K562 (cell line): ENCODE results near the gene NPM3. TPM values are rescaled to one million over a fixed set of nuclear protein-coding genes. Genes with fewer than 3 reads are reported as not detected.

Source experiments
- BRCA1 ChIP-seq, 2 experiments: fragments of 450-650 bp in 1 of 2; sonication (generic) in 1 of 2; formaldehyde crosslinking in 1 of 2; IDR thresholded peaks; 2 replicates each; pipeline versions ENCODE4 v1.5.0 to v1.6.1; 2017 to 2020; ENCODE audit warnings: mild to moderate bottlenecking in 1 of 2, missing genetic modification reagents in 1 of 2
- FOS ChIP-seq: IDR thresholded peaks from 3 replicates; pipeline ENCODE4 v1.6.1; 2011; ENCODE audit not compliant: insufficient read length; ENCODE audit errors: extremely low read depth
- L3MBTL2 ChIP-seq: fragments of 450-650 bp; IDR thresholded peaks from 2 replicates; pipeline ENCODE4 v1.6.1; 2016; ENCODE audit warnings: mild to moderate bottlenecking, moderate library complexity
- MAX ChIP-seq: sonication (generic); formaldehyde crosslinking; IDR thresholded peaks from 2 replicates; pipeline ENCODE4 v1.9.0; 2022; ENCODE audit warnings: mild to moderate bottlenecking, missing genetic modification reagents
- MYBL2 ChIP-seq, 2 experiments: fragments of 450-650 bp in 1 of 2; sonication (generic) in 1 of 2; formaldehyde crosslinking in 1 of 2; IDR thresholded peaks; 2 replicates each; pipeline versions ENCODE4 v1.6.1 to v1.8.1; 2017 to 2022; ENCODE audit warnings: borderline replicate concordance in 1 of 2, inconsistent platforms in 1 of 2, low read depth in 1 of 2, mild to moderate bottlenecking in 1 of 2, missing genetic modification reagents in 1 of 2, moderate library complexity in 1 of 2
- NCOA6 ChIP-seq: fragments of 450-650 bp; IDR thresholded peaks from 2 replicates; pipeline ENCODE4 v1.6.1; 2017; ENCODE audit warnings: mild to moderate bottlenecking
- SETDB1 ChIP-seq: IDR thresholded peaks from one replicate; pipeline ENCODE4 v1.6.1; 2012; ENCODE audit warnings: low read length, control low read depth, inconsistent platforms
- SIX5 ChIP-seq, 2 experiments: IDR thresholded peaks; 2 replicates each; pipeline ENCODE4 v1.6.1; 2011; ENCODE audit warnings: low read length in 2 of 2, borderline replicate concordance in 1 of 2, low read depth in 1 of 2, mild to moderate bottlenecking in 1 of 2, moderate library complexity in 1 of 2; ENCODE audit not compliant: insufficient read depth in 1 of 2
- SMAD4 ChIP-seq: fragments of 250-450 bp; sonication (Bioruptor Pico); conservative IDR thresholded peaks from 2 replicates; pipeline ENCODE4 v1.8.0; 2021; ENCODE audit warnings: inconsistent platforms, mild to moderate bottlenecking, moderate library complexity
- TRIM25 ChIP-seq: fragments of 450-650 bp; IDR thresholded peaks from 2 replicates; pipeline ENCODE4 v1.7.0; 2016; ENCODE audit warnings: borderline replicate concordance
- ZHX1 ChIP-seq: fragments of 150-350 bp; conservative IDR thresholded peaks from 2 replicates; pipeline ENCODE4 v1.6.1; 2014; ENCODE audit warnings: low read length
- ZNF311 ChIP-seq: fragments of 250-450 bp; sonication (Bioruptor Pico); IDR thresholded peaks from 2 replicates; pipeline ENCODE4 v1.4.0; 2020; ENCODE audit warnings: mild to moderate bottlenecking, moderate library complexity
- ZNF444 ChIP-seq: fragments of 250-450 bp; sonication (Bioruptor Pico); IDR thresholded peaks from 2 replicates; pipeline ENCODE4 v1.4.0; 2020; ENCODE audit warnings: mild to moderate bottlenecking, moderate library complexity
- ZNF551 ChIP-seq: fragments of 250-450 bp; sonication (Bioruptor Pico); IDR thresholded peaks from 2 replicates; pipeline ENCODE4 v1.5.0; 2021; ENCODE audit warnings: mild to moderate bottlenecking, moderate library complexity
- polyA plus RNA-seq, 8 experiments: library from polyadenylated mRNA; depleted of rRNA in 4 of 8; stranded (reverse) in 5 of 8; unstranded in 3 of 8; fragments of >200 nt; fragmentation: Nextera tagmentation in 2 of 8; fragmentation: Illumina TruSeq in 1 of 8; extraction: Ambion mirVana in 2 of 8; extraction: Trizol in 1 of 8; gene quantifications; 2 replicates each; pipeline versions ENCODE4 v1.2.1 to v1.2.3, GENCODE V29; 2011 to 2014; ENCODE audit warnings: inconsistent platforms in 1 of 8, missing spikeins in 1 of 8
- total RNA-seq, 7 experiments: library from RNA; depleted of rRNA in 6 of 7; stranded (reverse); fragments of >200 nt in 6 of 7; fragmentation: Illumina TruSeq in 2 of 7; extraction: Trizol in 2 of 7; gene quantifications; 2 replicates each; pipeline versions ENCODE4 v1.2.1 to v1.2.3, GENCODE V29; 2011 to 2021; ENCODE audit warnings: low replicate concordance in 1 of 7
- TF ChIP-seq, protein P1 (sequence below): IDR thresholded peaks from 2 replicates; pipeline ENCODE4 v1.6.1; 2011; ENCODE audit not compliant: insufficient read length; ENCODE audit errors: extremely low read depth
- TF ChIP-seq, protein P2 (sequence below): fragments of 450-650 bp; IDR thresholded peaks from 2 replicates; pipeline ENCODE4 v1.6.1; 2018; ENCODE audit not compliant: partially characterized antibody

The NPM3 gene
- total and polyA plus RNA-seq, 9 of the 15 experiments (the other 6 are each of a cell fraction or from before 2014, with no cell fraction given), result 15.2 to 239 (median 114) TPM

GRCh38 chr10:101828766-101829551 is 45.7 kb upstream of the NPM3 start (continued):
- TF ChIP-seq MAX (CRISPR knock-in tag) (0 out of 2 replicates have a peak, but pooled peaks have one; percentile 24), SETDB1 (no peak), L3MBTL2 (peak; percentile 15; the same call in 1 of the 2 replicates), SIX5 (IDR thresholded peaks at IDR 0.05; ENCODE audit: borderline replicate concordance in 1 of 2, insufficient read depth in 1 of 2, low read depth in 1 of 2, low read length in 2 of 2) (no peak), ZNF551 (CRISPR knock-in tag) (no peak), ZNF311 (CRISPR knock-in tag) (no peak), TRIM25 (no peak), MYBL2 (IDR thresholded peaks at IDR 0.05; ENCODE audit: low read depth) (no peak), MYBL2 (CRISPR knock-in tag; IDR thresholded peaks at IDR 0.05; ENCODE audit: borderline replicate concordance) (no peak), FOS (no peak), NCOA6 (no peak), SMAD4 (CRISPR knock-in tag) (no peak), ZHX1 (no peak), ZNF444 (CRISPR knock-in tag) (no peak), BRCA1 (IDR thresholded peaks at IDR 0.05) (no peak), BRCA1 (CRISPR knock-in tag; IDR thresholded peaks at IDR 0.05) (no peak)
- TF ChIP-seq, protein P1, sequence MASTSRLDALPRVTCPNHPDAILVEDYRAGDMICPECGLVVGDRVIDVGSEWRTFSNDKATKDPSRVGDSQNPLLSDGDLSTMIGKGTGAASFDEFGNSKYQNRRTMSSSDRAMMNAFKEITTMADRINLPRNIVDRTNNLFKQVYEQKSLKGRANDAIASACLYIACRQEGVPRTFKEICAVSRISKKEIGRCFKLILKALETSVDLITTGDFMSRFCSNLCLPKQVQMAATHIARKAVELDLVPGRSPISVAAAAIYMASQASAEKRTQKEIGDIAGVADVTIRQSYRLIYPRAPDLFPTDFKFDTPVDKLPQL, result no peak
- TF ChIP-seq, protein P2, sequence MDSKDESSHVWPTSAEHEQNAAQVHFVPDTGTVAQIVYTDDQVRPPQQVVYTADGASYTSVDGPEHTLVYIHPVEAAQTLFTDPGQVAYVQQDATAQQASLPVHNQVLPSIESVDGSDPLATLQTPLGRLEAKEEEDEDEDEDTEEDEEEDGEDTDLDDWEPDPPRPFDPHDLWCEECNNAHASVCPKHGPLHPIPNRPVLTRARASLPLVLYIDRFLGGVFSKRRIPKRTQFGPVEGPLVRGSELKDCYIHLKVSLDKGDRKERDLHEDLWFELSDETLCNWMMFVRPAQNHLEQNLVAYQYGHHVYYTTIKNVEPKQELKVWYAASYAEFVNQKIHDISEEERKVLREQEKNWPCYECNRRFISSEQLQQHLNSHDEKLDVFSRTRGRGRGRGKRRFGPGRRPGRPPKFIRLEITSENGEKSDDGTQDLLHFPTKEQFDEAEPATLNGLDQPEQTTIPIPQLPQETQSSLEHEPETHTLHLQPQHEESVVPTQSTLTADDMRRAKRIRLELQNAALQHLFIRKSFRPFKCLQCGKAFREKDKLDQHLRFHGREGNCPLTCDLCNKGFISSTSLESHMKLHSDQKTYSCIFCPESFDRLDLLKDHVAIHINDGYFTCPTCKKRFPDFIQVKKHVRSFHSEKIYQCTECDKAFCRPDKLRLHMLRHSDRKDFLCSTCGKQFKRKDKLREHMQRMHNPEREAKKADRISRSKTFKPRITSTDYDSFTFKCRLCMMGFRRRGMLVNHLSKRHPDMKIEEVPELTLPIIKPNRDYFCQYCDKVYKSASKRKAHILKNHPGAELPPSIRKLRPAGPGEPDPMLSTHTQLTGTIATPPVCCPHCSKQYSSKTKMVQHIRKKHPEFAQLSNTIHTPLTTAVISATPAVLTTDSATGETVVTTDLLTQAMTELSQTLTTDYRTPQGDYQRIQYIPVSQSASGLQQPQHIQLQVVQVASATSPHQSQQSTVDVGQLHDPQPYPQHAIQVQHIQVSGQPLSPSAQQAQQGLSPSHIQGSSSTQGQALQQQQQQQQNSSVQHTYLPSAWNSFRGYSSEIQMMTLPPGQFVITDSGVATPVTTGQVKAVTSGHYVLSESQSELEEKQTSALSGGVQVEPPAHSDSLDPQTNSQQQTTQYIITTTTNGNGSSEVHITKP, result no peak
